HG03460 (cell line): ENCODE measurements around the gene IAH1.
"Not testable (repeated sequence)": the region's sequence is repeated elsewhere in the genome, so short reads cannot be mapped to it uniquely, and the experiment has no call there.

Source experiments
- ATAC-seq: cut with Tn5 transposase; IDR thresholded peaks from one replicate; pipeline ENCODE4 v1.9.1; 2021; ENCODE audit not compliant: unreplicated experiment

Gene IAH1

GRCh38 chr2:9473308-9473984 lies 905 bp upstream of the IAH1 start:
- ATAC-seq: peak; percentile 7

- ATAC-seq: peak; percentile 31
Measured at GRCh38 chr2:9473985-9474360, 378 bp upstream of the IAH1 start.

GRCh38 chr2:9477914-9478313 lies 3.6 kb downstream of the IAH1 start:
- no peak for ATAC-seq

- ATAC-seq: no peak
Measured at GRCh38 chr2:9478526-9478925, 4.2 kb downstream of the IAH1 start.

- no peak for ATAC-seq
Measured at GRCh38 chr2:9480157-9480556, 5.8 kb downstream of the IAH1 start.

- ATAC-seq: no peak
Measured at GRCh38 chr2:9483107-9483506, 8.8 kb downstream of the IAH1 start.

GRCh38 chr2:9484533-9484932 lies 10.2 kb downstream of the IAH1 start:
- ATAC-seq: no peak

- no peak for ATAC-seq
Measured at GRCh38 chr2:9488583-9489547, 14.5 kb downstream of the IAH1 start.

GRCh38 chr2:9490789-9491188 lies 16.4 kb downstream of the IAH1 start:
- ATAC-seq: no peak

GRCh38 chr2:9492927-9493326 lies 18.6 kb downstream of the IAH1 start:
- no peak for ATAC-seq

GRCh38 chr2:9493478-9493877 lies 19.1 kb downstream of the IAH1 start:
- ATAC-seq: no peak

- no peak for ATAC-seq
Measured at GRCh38 chr2:9494081-9494480, 19.7 kb downstream of the IAH1 start.

- ATAC-seq: no peak
Measured at GRCh38 chr2:9497017-9497416, 22.7 kb downstream of the IAH1 start.

GRCh38 chr2:9498210-9498609 lies 23.9 kb downstream of the IAH1 start:
- no peak for ATAC-seq

- ATAC-seq: no peak
Measured at GRCh38 chr2:9508931-9509330, 34.6 kb downstream of the IAH1 start.

GRCh38 chr2:9513946-9514345 lies 39.6 kb downstream of the IAH1 start:
- ATAC-seq: not testable (repeated sequence)

GRCh38 chr2:9517118-9517782 lies 42.9 kb downstream of the IAH1 start:
- ATAC-seq: no peak

GRCh38 chr2:9518163-9518562 lies 43.8 kb downstream of the IAH1 start:
- ATAC-seq: no peak

- ATAC-seq: no peak
Measured at GRCh38 chr2:9518780-9519179, 44.4 kb downstream of the IAH1 start.

- ATAC-seq: no peak
Measured at GRCh38 chr2:9519250-9519649, 44.9 kb downstream of the IAH1 start.

- ATAC-seq: no peak
Measured at GRCh38 chr2:9524291-9524690, 49.9 kb downstream of the IAH1 start.

GRCh38 chr2:9525266-9525665 lies 50.9 kb downstream of the IAH1 start:
- ATAC-seq: no peak
